HFF-Myc (cell line): ENCODE data around the gene MAST4.

Experiments
- DNase-seq: peaks from one replicate; pipeline ENCODE4 v3.0.0-alpha.2; 2011; ENCODE audit warnings: low read depth; ENCODE audit errors: extremely low read depth
- H3K4me3 ChIP-seq: replicated peaks from 2 replicates; pipeline ENCODE4 v1.5.1; 2011; ENCODE audit warnings: low read depth, mild to moderate bottlenecking, control low read depth, low read length
- CTCF ChIP-seq: IDR thresholded peaks from 2 replicates; pipeline ENCODE4 v1.5.1; 2012; ENCODE audit warnings: mild to moderate bottlenecking, low read depth, low read length, control low read depth; ENCODE audit errors: missing control alignments

The MAST4 gene

GRCh38 chr5:67198917-67199316 lies 602.7 kb downstream of the MAST4 start:
- no peak for DNase-seq
- H3K4me3 ChIP-seq, result no peak overlapping the region
- no peak for TF ChIP-seq CTCF

GRCh38 chr5:67199859-67200258 lies 603.7 kb downstream of the MAST4 start:
- H3K4me3 ChIP-seq, result no peak overlapping the region
- TF ChIP-seq CTCF, result no peak
- DNase-seq, result no peak

- H3K4me3 ChIP-seq, result no peak overlapping the region
- no peak for DNase-seq
- TF ChIP-seq CTCF, result no peak
Measured at GRCh38 chr5:67200809-67201562, 604.8 kb downstream of the MAST4 start.

GRCh38 chr5:67201897-67202549 lies 605.8 kb downstream of the MAST4 start:
- no peak for TF ChIP-seq CTCF
- no peak overlapping the region for H3K4me3 ChIP-seq
- DNase-seq, result no peak

GRCh38 chr5:67202828-67203227 lies 606.6 kb downstream of the MAST4 start:
- DNase-seq, result no peak
- H3K4me3 ChIP-seq, result no peak overlapping the region
- no peak for TF ChIP-seq CTCF

- TF ChIP-seq CTCF, result no peak
- DNase-seq, result no peak
- no peak overlapping the region for H3K4me3 ChIP-seq
Measured at GRCh38 chr5:67203701-67204074, 607.5 kb downstream of the MAST4 start.

GRCh38 chr5:67204821-67205220 lies 608.6 kb downstream of the MAST4 start:
- DNase-seq, result no peak
- no peak for TF ChIP-seq CTCF
- no peak overlapping the region for H3K4me3 ChIP-seq
